ENCODE data around the gene PLIN3.

- TF ChIP-seq KLF9 (tag by site-specific recombination; IDR thresholded peaks at IDR 0.05; ENCODE audit: low read depth), result no peak
- TF ChIP-seq CTCF (tag by site-specific recombination; IDR thresholded peaks at IDR 0.05), result no peak
- no peak for TF ChIP-seq ZSCAN4 (tag by site-specific recombination; IDR thresholded peaks at IDR 0.05)
- no peak for TF ChIP-seq ZNF791 (tag by site-specific recombination; IDR thresholded peaks at IDR 0.05)
- TF ChIP-seq ZNF23 (tag by site-specific recombination; IDR thresholded peaks at IDR 0.05; ENCODE audit: borderline replicate concordance), result no peak
- no peak for TF ChIP-seq SETDB1 (IDR thresholded peaks at IDR 0.05; ENCODE audit: insufficient read length, low read length)
- TF ChIP-seq ZNF114 (tag by site-specific recombination; IDR thresholded peaks at IDR 0.05), result no peak
- no peak for TF ChIP-seq ATF2 (tag by site-specific recombination; IDR thresholded peaks at IDR 0.05; ENCODE audit: low read depth)
- TF ChIP-seq ELK4 (IDR thresholded peaks at IDR 0.05; ENCODE audit: borderline replicate concordance, low read depth, low read length), result no peak
- TF ChIP-seq SCRT2 (tag by site-specific recombination; IDR thresholded peaks at IDR 0.05), result no peak
- TF ChIP-seq ZNF140 (tag by site-specific recombination; IDR thresholded peaks at IDR 0.05), result no peak
- no peak for TF ChIP-seq ZBTB7A (tag by site-specific recombination; IDR thresholded peaks at IDR 0.05; ENCODE audit: low read depth)
- no peak for TF ChIP-seq ZNF549 (tag by site-specific recombination; IDR thresholded peaks at IDR 0.05)
These were observed 49.0 kb upstream of the PLIN3 start for GRCh38 chr19:4916292-4917082.
